IMR-90 (cell line): Measurements from ENCODE around the gene ERMAP. TPM values are rescaled to one million over a fixed set of nuclear protein-coding genes. Genes with fewer than 3 reads are reported as not detected.

Source experiments
- ATAC-seq: fragments of 200-7000 bp; cut with Tn5 transposase; 2 replicates; pipeline ENCODE4 v1.9.1; 2020; ENCODE audit warnings: low read depth, mild to moderate bottlenecking, moderate library complexity
- BruUV-seq: library from RNA; stranded (reverse); fragments of 400-500 nt; replicated peaks from 2 replicates; lab custom pipeline; 2021; lab: Mats Ljungman, UMichigan
- CTCF ChIA-PET: fragments of 300-600 bp; formaldehyde crosslinking; extraction: SDS; loops from one replicate; lab custom pipeline; 2021; ENCODE audit warnings: antibody characterized with exemption; lab: Yijun Ruan, JAX
- POLR2A ChIA-PET: fragments of 300-600 bp; sonication (Branson Sonifier 250); formaldehyde crosslinking; loops from one replicate; lab custom pipeline; 2022; ENCODE audit warnings: antibody characterized with exemption; ENCODE audit not compliant: unreplicated experiment; lab: Charles Lee
- DNase-seq: peaks from one replicate; pipeline ENCODE4 v3.0.0; 2013
- H2AFZ ChIP-seq: replicated peaks from 2 replicates; pipeline ENCODE3; 2013; ENCODE audit warnings: low read length, mild to moderate bottlenecking; ENCODE audit not compliant: poor library complexity
- H2AK5ac ChIP-seq: 2 replicates; pipeline ENCODE4 v1.6.1; 2013; ENCODE audit warnings: low read depth, low read length, inconsistent platforms
- H2AK9ac ChIP-seq: replicated peaks from 2 replicates; pipeline ENCODE3; 2013; ENCODE audit warnings: mild to moderate bottlenecking, low read depth, low read length, moderate library complexity; ENCODE audit not compliant: poor library complexity
- H2BK120ac ChIP-seq: 2 replicates; pipeline ENCODE4 v1.6.1; 2013; ENCODE audit warnings: low read depth, low read length, inconsistent platforms
- H2BK15ac ChIP-seq: 3 replicates; pipeline ENCODE4 v1.6.1; 2013; ENCODE audit warnings: low read depth, low read length, inconsistent platforms
- H2BK20ac ChIP-seq: 2 replicates; pipeline ENCODE4 v1.6.1; 2013; ENCODE audit warnings: low read depth, mild to moderate bottlenecking, inconsistent platforms, low read length, moderate library complexity
- H2BK5ac ChIP-seq: 2 replicates; pipeline ENCODE4 v1.6.1; 2013; ENCODE audit warnings: mild to moderate bottlenecking, low read depth, low read length, inconsistent platforms; ENCODE audit not compliant: poor library complexity, severe bottlenecking
- H3K14ac ChIP-seq: replicated peaks from 2 replicates; pipeline ENCODE4 v1.6.1; 2013; ENCODE audit warnings: low read depth, low read length, inconsistent platforms
- H3K18ac ChIP-seq: 2 replicates; pipeline ENCODE4 v1.6.1; 2013; ENCODE audit warnings: low read depth, low read length, control low read depth
- H3K23ac ChIP-seq: 2 replicates; pipeline ENCODE4 v1.6.1; 2013; ENCODE audit warnings: low read depth, low read length, inconsistent platforms
- H3K27ac ChIP-seq: 2 replicates; pipeline ENCODE4 v1.5.1; 2013; ENCODE audit warnings: mild to moderate bottlenecking, control low read depth, low read length; ENCODE audit not compliant: insufficient read depth
- H3K27me3 ChIP-seq: 2 replicates; pipeline ENCODE4 v1.6.1; 2013; ENCODE audit warnings: low read length; ENCODE audit not compliant: control insufficient read depth, insufficient read depth
- H3K36me3 ChIP-seq: 2 replicates; pipeline ENCODE4 v1.6.1; 2013; ENCODE audit warnings: low read length, mixed read lengths; ENCODE audit not compliant: control insufficient read depth, insufficient read depth
- H3K4ac ChIP-seq: 2 replicates; pipeline ENCODE4 v1.6.1; 2013; ENCODE audit warnings: low read depth, low read length, inconsistent platforms
- H3K4me1 ChIP-seq: 2 replicates; pipeline ENCODE4 v1.6.1; 2013; ENCODE audit warnings: low read length, mixed read lengths; ENCODE audit not compliant: control insufficient read depth, insufficient read depth
- H3K4me2 ChIP-seq: 2 replicates; pipeline ENCODE4 v1.6.1; 2013; ENCODE audit warnings: low read depth, mild to moderate bottlenecking, control low read depth, low read length, moderate library complexity
- H3K4me3 ChIP-seq: 2 replicates; pipeline ENCODE4 v1.5.1; 2013; ENCODE audit warnings: low read depth, mild to moderate bottlenecking, control low read depth, low read length, moderate library complexity; ENCODE audit not compliant: insufficient read depth
- H3K56ac ChIP-seq: 2 replicates; pipeline ENCODE4 v1.6.1; 2013; ENCODE audit warnings: low read length, inconsistent platforms; ENCODE audit not compliant: insufficient read depth; ENCODE audit errors: extremely low read depth
- H3K79me1 ChIP-seq, 2 experiments: 2 replicates each; pipeline ENCODE4 v1.6.1; 2013; ENCODE audit warnings: low read length in 2 of 2, inconsistent platforms in 1 of 2, low read depth in 1 of 2
- H3K9ac ChIP-seq: 2 replicates; pipeline ENCODE4 v1.6.1; 2013; ENCODE audit warnings: low read depth, low read length, control low read depth
- H3K9me1 ChIP-seq: 2 replicates; pipeline ENCODE4 v1.6.1; 2013; ENCODE audit warnings: low read length, inconsistent platforms; ENCODE audit not compliant: insufficient read depth
- H3K9me3 ChIP-seq: 2 replicates; pipeline ENCODE4 v1.6.1; 2013; ENCODE audit warnings: low read length; ENCODE audit not compliant: control insufficient read depth, insufficient read depth
- H4K20me1 ChIP-seq: 2 replicates; pipeline ENCODE4 v1.6.1; 2013; ENCODE audit warnings: low read length, inconsistent platforms; ENCODE audit not compliant: insufficient read depth
- H4K5ac ChIP-seq: 2 replicates; pipeline ENCODE4 v1.6.1; 2013; ENCODE audit warnings: mild to moderate bottlenecking, low read depth, low read length, control low read depth
- H4K8ac ChIP-seq, 2 experiments: 2 replicates each; pipeline ENCODE4 v1.6.1; 2013; ENCODE audit warnings: low read depth in 2 of 2, low read length in 2 of 2, control low read depth in 1 of 2, inconsistent platforms in 1 of 2
- H4K91ac ChIP-seq: 2 replicates; pipeline ENCODE4 v1.6.1; 2013; ENCODE audit warnings: low read depth, low read length, inconsistent platforms; ENCODE audit not compliant: insufficient read depth
- CEBPB ChIP-seq: IDR thresholded peaks from 2 replicates; pipeline ENCODE4 v1.6.1; 2012; ENCODE audit warnings: low read depth, low read length, improper control_type of control experiment
- CHD1 ChIP-seq: IDR thresholded peaks from 2 replicates; pipeline ENCODE4 v1.6.1; 2012; ENCODE audit warnings: low read depth, low read length, improper control_type of control experiment
- ELK1 ChIP-seq: fragments of 150-350 bp; IDR thresholded peaks from 2 replicates; pipeline ENCODE4 v1.6.1; 2016; ENCODE audit warnings: low read depth, mild to moderate bottlenecking, low read length, moderate library complexity, borderline replicate concordance
- MAFK ChIP-seq: IDR thresholded peaks from 2 replicates; pipeline ENCODE4 v1.6.1; 2012; ENCODE audit warnings: low read depth, low read length, improper control_type of control experiment
- POLR2A ChIP-seq: IDR thresholded peaks from 2 replicates; pipeline ENCODE4 v1.6.1; 2012; ENCODE audit warnings: mild to moderate bottlenecking, low read depth, low read length
- RAD21 ChIP-seq: IDR thresholded peaks from 2 replicates; pipeline ENCODE4 v1.6.1; 2012; ENCODE audit warnings: low read length, improper control_type of control experiment
- RFX5 ChIP-seq: IDR thresholded peaks from 2 replicates; pipeline ENCODE4 v1.8.0; 2012; ENCODE audit warnings: low read depth, mild to moderate bottlenecking, low read length, moderate library complexity
- USF2 ChIP-seq: fragments of 150-350 bp; IDR thresholded peaks from 2 replicates; pipeline ENCODE4 v1.6.1; 2017; ENCODE audit warnings: mild to moderate bottlenecking, antibody characterized with exemption, low read length, low read depth
- WGBS, 2 experiments: methylation state at CpG; one replicate each; pipeline versions ENCODE4 v1.1.5 to v1.1.7; 2013; ENCODE audit warnings: missing lambda C conversion rate in 2 of 2; ENCODE audit not compliant: insufficient read length in 1 of 2; ENCODE audit errors: extremely low coverage in 2 of 2; 5-methylcytosine and 5-hydroxymethylcytosine counted together
- dilution Hi-C: fragments of 300-500 bp; cut with HindIII; formaldehyde crosslinking; loops from one replicate; pipeline ENCODE4 v1.14.3; 2018; ENCODE audit warnings: low sequenced_read_pairs; ENCODE audit not compliant: unreplicated experiment
- in situ Hi-C: fragments of 300-500 bp; cut with MboI; formaldehyde crosslinking; loops from 3 replicates; pipeline ENCODE4 v1.14.3; 2019; ENCODE audit warnings: low sequenced_read_pairs, inconsistent platforms, mixed read lengths
- intact Hi-C: fragments of 100-400 bp; cut with micrococcal nuclease; formaldehyde crosslinking; loops from 2 replicates; pipeline ENCODE4 v1.10.0; 2022
- polyA plus RNA-seq, 3 experiments: library from polyadenylated mRNA; depleted of rRNA; stranded (reverse); fragments of >200 nt; gene quantifications; 2 replicates each; pipeline ENCODE4 v1.2.3, GENCODE V29; 2012; ENCODE audit warnings: low replicate concordance in 1 of 3
- total RNA-seq: library from RNA; depleted of rRNA; stranded (reverse); fragments of >200 nt; gene quantifications from 2 replicates; pipeline ENCODE4 v1.2.3, GENCODE V29; 2012

ERMAP gene
- total and polyA plus RNA-seq, 2 of the 4 experiments (the other 2 are of a cell fraction), result 5.0 to 7.2 TPM

GRCh38 chr1:42783092-42783491, 33.8 kb upstream of the ERMAP start:
- Histone ChIP-seq H2BK120ac (no peak overlapping the region), H2AK5ac (no peak overlapping the region), H2BK20ac (no peak overlapping the region), H3K23ac (no peak overlapping the region), H2AK9ac (no peak overlapping the region), H3K79me1 (no peaks in the 10 kb centered on the region; a peak in 1 of 4 replicates), H3K36me3 (peaks cover 4% of the 10 kb centered on the region), H2AFZ (no peak overlapping the region), H3K9me1 (peaks cover 5% of the 10 kb centered on the region; the same call in 1 of the 2 replicates), H2BK5ac (no peak overlapping the region), H4K8ac (no peak overlapping the region), H2BK15ac (no peak overlapping the region), H3K4me1 (peaks cover 3% of the 10 kb centered on the region; the same call in 1 of the 2 replicates), H3K27ac (no peak overlapping the region), H3K14ac (no peak overlapping the region), H4K20me1 (no peaks in the 10 kb centered on the region; the same call in 1 of the 2 replicates), H3K4me2 (no peak overlapping the region), H3K9me3 (no peaks in the 10 kb centered on the region), H4K91ac (no peak overlapping the region), H4K5ac (no peak overlapping the region), H3K4me3 (no peak overlapping the region), H3K56ac (no peak overlapping the region), H3K4ac (no peak overlapping the region), H3K9ac (no peak overlapping the region), H3K18ac (no peak overlapping the region), H3K27me3 (no peaks in the 10 kb centered on the region)
- WGBS, 2 experiments, result no CpG with 5 or more reads among the region's 2 CpGs
- dilution Hi-C loops (no loop called here), intact Hi-C loops (no loop called here), in situ Hi-C loops (loop anchor here (10.0 kb wide), 1 partner anchor 132 kb away; no protein-coding TSS in a partner anchor)
- DNase-seq (no peak), ATAC-seq (no peak)
- ChIA-PET POLR2A (no interaction called here), CTCF (interaction anchor here (0.7 kb wide), 1 partner anchor 16 kb away, joined by 5 read pairs; the partner anchor contains the start of genes C1orf50 and P3H1)
- TF ChIP-seq CHD1, result no peak
- TF ChIP-seq RAD21, result no peak
- no peak for TF ChIP-seq CEBPB
- TF ChIP-seq POLR2A, result no peak
- TF ChIP-seq MAFK, result no peak
- TF ChIP-seq ELK1, result no peak
- no peak for TF ChIP-seq USF2
- no peak for TF ChIP-seq RFX5
- BruUV-seq, result no TSS peak
